ENCODE data around the gene PTPRB.

Gene PTPRB

DNA sequence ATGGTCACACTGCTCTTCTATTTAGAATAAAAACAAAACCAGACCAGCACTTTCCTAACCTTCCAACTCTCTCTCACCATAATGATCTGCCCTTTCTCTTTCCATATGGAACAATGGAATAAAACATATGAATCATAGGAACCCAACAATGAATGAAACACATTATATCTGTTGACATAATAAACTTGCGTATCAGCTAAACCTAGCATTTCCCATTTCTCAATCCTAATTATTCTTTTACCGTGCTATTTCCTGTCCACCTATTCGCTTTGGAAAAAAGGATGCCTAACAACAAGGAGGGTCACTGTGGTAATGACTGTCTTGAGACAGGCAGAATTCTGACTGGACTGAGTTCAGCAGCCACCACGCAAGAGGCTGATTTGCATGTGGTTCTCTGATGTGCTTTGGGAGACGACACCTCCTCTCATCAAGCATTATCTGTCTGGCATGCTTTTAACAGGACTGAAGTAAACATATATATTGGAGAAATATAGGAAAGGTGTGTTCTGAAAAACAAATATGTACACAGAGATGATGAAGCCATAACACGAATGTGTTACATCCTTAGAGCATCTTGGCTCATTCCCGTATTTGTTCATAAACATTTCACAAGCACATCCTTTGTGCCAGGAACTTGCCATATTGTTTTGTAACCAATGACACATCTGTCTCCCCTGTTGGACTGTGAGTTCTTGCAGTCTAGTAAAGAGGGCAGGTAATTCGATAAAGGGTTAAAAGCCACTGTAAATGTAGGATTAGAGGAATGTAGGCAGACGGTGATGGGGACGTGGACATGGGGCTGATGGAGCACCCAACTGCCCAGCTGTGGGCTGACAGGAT, 87.7 kb downstream of the PTPRB start:
- TF ChIP-seq, protein P1, sequence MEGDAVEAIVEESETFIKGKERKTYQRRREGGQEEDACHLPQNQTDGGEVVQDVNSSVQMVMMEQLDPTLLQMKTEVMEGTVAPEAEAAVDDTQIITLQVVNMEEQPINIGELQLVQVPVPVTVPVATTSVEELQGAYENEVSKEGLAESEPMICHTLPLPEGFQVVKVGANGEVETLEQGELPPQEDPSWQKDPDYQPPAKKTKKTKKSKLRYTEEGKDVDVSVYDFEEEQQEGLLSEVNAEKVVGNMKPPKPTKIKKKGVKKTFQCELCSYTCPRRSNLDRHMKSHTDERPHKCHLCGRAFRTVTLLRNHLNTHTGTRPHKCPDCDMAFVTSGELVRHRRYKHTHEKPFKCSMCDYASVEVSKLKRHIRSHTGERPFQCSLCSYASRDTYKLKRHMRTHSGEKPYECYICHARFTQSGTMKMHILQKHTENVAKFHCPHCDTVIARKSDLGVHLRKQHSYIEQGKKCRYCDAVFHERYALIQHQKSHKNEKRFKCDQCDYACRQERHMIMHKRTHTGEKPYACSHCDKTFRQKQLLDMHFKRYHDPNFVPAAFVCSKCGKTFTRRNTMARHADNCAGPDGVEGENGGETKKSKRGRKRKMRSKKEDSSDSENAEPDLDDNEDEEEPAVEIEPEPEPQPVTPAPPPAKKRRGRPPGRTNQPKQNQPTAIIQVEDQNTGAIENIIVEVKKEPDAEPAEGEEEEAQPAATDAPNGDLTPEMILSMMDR (IDR thresholded peaks at IDR 0.05; ENCODE audit: insufficient read depth, low read depth, low read length, missing control alignments), result no peak
- no peak overlapping the region for H3K4me3 ChIP-seq (ENCODE audit: low read length)
- peak; percentile 86 for DNase-seq (ENCODE audit: low read depth)

DNA sequence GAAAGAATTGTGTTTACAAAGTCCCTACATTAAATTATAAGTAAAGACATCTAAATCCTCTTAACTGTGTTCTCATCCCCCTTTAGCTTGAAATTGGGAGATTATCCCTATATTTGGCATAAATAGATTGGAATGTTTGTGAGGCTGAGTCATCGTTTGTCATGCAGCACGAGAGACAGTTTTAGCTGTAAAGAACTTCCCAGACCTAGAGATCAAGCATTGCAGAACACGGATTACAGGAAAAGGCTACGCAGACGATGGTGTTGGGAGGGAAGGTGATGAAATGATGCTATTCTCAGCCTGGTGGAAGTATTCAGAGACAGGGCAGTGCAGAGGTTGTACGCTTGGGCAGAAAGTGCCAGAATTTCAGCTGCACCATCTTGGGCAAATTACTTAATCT, 93.8 kb downstream of the PTPRB start:
- TF ChIP-seq, protein P1 (IDR thresholded peaks at IDR 0.05; ENCODE audit: insufficient read depth, low read depth, low read length, missing control alignments), result no peak
- peak; percentile 93 for DNase-seq (ENCODE audit: low read depth)
- H3K4me3 ChIP-seq (ENCODE audit: low read length), result no peak overlapping the region

DNA sequence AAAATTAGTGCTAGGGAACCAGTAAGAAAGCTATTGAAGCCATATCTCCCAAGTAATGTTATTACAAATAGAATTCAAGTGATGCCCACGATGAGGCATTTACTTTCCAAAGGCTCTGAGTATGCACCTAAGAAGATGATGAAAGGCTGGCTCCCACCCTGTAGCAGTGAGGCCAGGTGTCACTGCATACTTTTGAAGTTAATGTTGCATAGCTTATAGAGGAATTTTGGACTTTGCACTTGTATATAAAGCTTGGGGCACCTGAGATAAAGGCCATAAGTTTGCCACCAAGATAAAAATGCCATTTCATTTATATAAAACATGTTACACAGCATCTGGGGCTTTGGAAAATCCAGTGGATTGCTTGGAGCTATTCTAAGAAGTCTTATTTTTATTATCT, 96.2 kb downstream of the PTPRB start:
- no peak overlapping the region for H3K4me3 ChIP-seq (ENCODE audit: low read length)
- TF ChIP-seq, protein P1 (IDR thresholded peaks at IDR 0.05; ENCODE audit: insufficient read depth, low read depth, low read length, missing control alignments), result no peak
- DNase-seq (ENCODE audit: low read depth), result no peak

DNA sequence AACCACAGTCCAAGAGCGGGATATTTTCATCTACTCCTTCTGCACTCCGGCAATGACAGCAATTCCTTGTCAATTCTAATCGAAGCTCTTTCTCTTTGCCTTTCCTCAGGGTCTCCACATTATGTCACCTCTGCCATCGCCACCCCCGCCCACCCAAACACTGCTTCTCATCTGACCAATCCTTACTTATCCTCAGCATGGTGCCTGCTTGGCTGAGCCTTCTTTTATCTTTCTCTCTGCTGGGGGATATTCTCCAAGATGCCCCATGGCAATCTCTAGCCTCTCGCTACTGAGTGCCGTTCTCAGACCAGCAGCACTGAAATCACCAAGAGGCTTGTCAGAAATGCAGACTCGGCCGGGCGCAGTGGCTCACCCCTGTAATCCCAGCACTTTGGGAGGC, 100.6 kb downstream of the PTPRB start:
- TF ChIP-seq, protein P1 (IDR thresholded peaks at IDR 0.05; ENCODE audit: insufficient read depth, low read depth, low read length, missing control alignments), result no peak
- no peak overlapping the region for H3K4me3 ChIP-seq (ENCODE audit: low read length)
- no peak for DNase-seq (ENCODE audit: low read depth)

DNA sequence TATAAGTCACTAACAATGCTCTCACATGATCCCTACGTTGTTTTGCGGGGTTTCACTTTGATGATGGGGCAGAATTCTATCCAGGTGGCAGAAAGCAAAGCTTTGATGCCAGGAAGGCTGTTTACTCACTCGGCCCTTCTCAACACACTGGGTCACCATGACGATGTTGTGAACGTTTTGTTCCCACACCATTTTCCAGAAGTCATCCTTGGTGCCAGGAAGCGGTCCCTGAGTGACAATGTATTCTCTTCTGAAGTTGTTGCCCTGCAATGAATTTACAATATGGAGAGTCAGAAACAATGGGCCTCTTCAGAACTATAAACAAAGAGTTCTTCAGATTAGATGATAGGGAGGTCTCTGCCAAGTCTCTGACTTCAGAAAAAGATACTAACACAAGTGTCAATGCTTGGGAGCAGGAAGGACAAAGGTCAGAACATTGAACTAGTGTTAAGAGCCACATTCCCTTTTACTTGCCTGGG, 101.3 kb downstream of the PTPRB start:
- DNase-seq (ENCODE audit: low read depth), result no peak
- no peak overlapping the region for H3K4me3 ChIP-seq (ENCODE audit: low read length)
- TF ChIP-seq, protein P1 (IDR thresholded peaks at IDR 0.05; ENCODE audit: insufficient read depth, low read depth, low read length, missing control alignments), result no peak

DNA sequence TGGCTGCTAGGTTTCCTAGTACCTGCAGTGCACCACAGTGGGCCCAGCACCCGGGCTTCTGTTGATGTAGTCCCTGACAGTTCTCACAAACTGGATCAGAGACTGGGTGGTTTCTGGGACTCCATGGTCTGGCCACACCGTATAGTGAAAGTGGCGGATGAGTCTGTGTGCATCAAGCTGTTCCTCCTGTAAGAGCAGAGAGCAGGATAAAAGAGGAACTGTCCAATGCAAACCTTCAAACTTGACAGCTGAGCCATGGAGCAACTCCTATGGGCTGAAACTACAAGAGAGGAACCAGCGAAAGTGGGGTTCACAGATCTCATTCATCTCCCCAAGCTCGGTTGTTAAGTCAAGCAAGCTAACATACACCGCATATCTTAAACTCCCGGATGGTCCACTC, 102.8 kb downstream of the PTPRB start:
- DNase-seq (ENCODE audit: low read depth), result no peak
- TF ChIP-seq, protein P1 (IDR thresholded peaks at IDR 0.05; ENCODE audit: insufficient read depth, low read depth, low read length, missing control alignments), result no peak
- H3K4me3 ChIP-seq (ENCODE audit: low read length), result no peak overlapping the region

DNA sequence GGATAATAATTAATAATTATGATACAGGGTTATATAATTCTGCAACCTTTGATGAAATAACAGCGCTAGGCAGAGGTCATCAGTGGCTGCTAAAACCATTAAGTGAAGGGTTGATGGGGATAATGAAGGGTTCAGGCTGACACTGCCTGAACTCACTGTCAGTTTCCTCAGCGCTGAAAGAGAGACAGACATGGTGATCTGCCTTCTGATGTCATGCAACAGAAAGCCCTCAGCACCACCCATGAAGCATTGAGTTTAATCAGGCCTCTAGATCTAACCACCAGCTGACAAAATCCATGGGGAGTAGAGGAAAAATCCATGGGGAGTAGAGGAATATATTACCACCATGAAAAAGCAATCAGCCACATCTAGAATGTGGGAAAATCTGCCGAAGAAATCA, 107.6 kb downstream of the PTPRB start:
- DNase-seq (ENCODE audit: low read depth), result no peak
- TF ChIP-seq, protein P1 (IDR thresholded peaks at IDR 0.05; ENCODE audit: insufficient read depth, low read depth, low read length, missing control alignments), result no peak
- no peak overlapping the region for H3K4me3 ChIP-seq (ENCODE audit: low read length)
